Measurements from ENCODE around the gene SLIT3.

- no peak for TF ChIP-seq CTCF (IDR thresholded peaks at IDR 0.05; ENCODE audit: insufficient read depth, low read length, poor library complexity, severe bottlenecking)
- no peak for TF ChIP-seq EZH2phosphoT487 (conservative IDR thresholded peaks at IDR 0.05; ENCODE audit: low read length)
Measured at GRCh38 chr5:168978500-168978899, 322.4 kb downstream of the SLIT3 start.

Data from SU-DHL-6 (cell line).